H1 (cell line): ENCODE measurements around the gene EEIG2. TPM values are rescaled to one million over a fixed set of nuclear protein-coding genes. Genes with fewer than 3 reads are reported as not detected.

Experiments used
- CBX5 ChIP-seq: fragments of 300-800, 300-1000 bp; sonication (generic); IDR thresholded peaks from 2 replicates; pipeline ENCODE4 v1.7.1; 2016; ENCODE audit warnings: antibody characterized with exemption, low read length, low read depth
- CTBP2 ChIP-seq: IDR thresholded peaks from 2 replicates; pipeline ENCODE4 v1.7.0; 2011; ENCODE audit warnings: borderline replicate concordance, mild to moderate bottlenecking, moderate library complexity, mixed read lengths, low read length; ENCODE audit not compliant: insufficient read depth, insufficient read length
- GABPA ChIP-seq: IDR thresholded peaks from 2 replicates; pipeline ENCODE4 v1.6.1; 2011; ENCODE audit warnings: mild to moderate bottlenecking, low read length, moderate library complexity, borderline replicate concordance; ENCODE audit not compliant: insufficient read depth
- KDM1A ChIP-seq: fragments of 200-600, 300-600 bp; sonication (generic); IDR thresholded peaks from 2 replicates; pipeline ENCODE4 v1.7.1; 2016; ENCODE audit warnings: mild to moderate bottlenecking, low read length, borderline replicate concordance
- MAX ChIP-seq: IDR thresholded peaks from 2 replicates; pipeline ENCODE4 v1.6.1; 2012; ENCODE audit warnings: inconsistent platforms
- NANOG ChIP-seq: IDR thresholded peaks from 2 replicates; pipeline ENCODE4 v1.6.1; 2011; ENCODE audit warnings: low read length, low read depth, mild to moderate bottlenecking, inconsistent platforms; ENCODE audit not compliant: insufficient read depth, poor library complexity, severe bottlenecking
- polyA plus RNA-seq, 7 experiments: library from polyadenylated mRNA; depleted of rRNA in 3 of 7; stranded (reverse) in 5 of 7; unstranded in 2 of 7; fragments of >200 nt in 5 of 7; fragments of 200-250 nt in 2 of 7; gene quantifications; 1 replicate in 5 of 7; 2 replicates in 1 of 7; 4 replicates in 1 of 7; pipeline versions ENCODE4 v1.2.1 to v1.2.3, GENCODE V29; 2011 to 2013; ENCODE audit warnings: missing spikeins in 2 of 7, mixed read lengths in 2 of 7
- total RNA-seq: library from RNA; stranded (reverse); fragmentation: NEBNext Ultra II Directional; extraction: Animal tissue kit (Norgen Biotek cat#: 25700); gene quantifications from 2 replicates; pipeline ENCODE4 v1.2.1, GENCODE V29; 2021

Gene EEIG2
- total and polyA plus RNA-seq, 2 of the 8 experiments (the other 6 are each of a cell fraction or from before 2014, with no cell fraction given) = 6.1 to 20.1 TPM

GRCh38 chr1:108565512-108565911 is 5.6 kb downstream of the EEIG2 start (continued):
- TF ChIP-seq MAX (no peak), KDM1A (no peak), CTBP2 (no peak), NANOG (no peak), CBX5 (no peak), GABPA (no peak)
- TF ChIP-seq, all 59 proteins: peak for 0
